ENCODE measurements around the gene INSYN2A.

INSYN2A gene

DNA sequence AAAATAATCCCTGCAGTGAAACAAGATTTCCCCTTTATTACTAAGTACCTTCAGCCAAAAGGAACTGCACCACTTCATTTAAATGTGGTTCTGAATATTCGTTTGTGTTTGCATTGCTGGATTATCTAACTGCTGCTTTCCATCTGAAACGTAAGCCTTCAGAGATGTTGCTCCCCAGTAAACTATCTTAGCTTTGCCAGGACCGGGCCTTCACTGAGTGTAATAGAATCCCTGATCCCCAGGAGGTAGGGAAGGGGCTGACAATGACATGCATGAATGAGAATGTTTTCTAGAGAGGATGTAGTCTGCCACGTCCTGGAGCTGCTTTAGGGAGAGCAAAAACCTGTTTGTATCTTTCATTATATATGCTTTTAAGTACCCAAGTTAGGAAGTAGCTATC, 19.5 kb upstream of the INSYN2A start:
- H3K4me3 ChIP-seq (ENCODE audit: low read depth, low read length): no peak overlapping the region
- no peak for DNase-seq (ENCODE audit: low read depth)
- TF ChIP-seq, protein P1, sequence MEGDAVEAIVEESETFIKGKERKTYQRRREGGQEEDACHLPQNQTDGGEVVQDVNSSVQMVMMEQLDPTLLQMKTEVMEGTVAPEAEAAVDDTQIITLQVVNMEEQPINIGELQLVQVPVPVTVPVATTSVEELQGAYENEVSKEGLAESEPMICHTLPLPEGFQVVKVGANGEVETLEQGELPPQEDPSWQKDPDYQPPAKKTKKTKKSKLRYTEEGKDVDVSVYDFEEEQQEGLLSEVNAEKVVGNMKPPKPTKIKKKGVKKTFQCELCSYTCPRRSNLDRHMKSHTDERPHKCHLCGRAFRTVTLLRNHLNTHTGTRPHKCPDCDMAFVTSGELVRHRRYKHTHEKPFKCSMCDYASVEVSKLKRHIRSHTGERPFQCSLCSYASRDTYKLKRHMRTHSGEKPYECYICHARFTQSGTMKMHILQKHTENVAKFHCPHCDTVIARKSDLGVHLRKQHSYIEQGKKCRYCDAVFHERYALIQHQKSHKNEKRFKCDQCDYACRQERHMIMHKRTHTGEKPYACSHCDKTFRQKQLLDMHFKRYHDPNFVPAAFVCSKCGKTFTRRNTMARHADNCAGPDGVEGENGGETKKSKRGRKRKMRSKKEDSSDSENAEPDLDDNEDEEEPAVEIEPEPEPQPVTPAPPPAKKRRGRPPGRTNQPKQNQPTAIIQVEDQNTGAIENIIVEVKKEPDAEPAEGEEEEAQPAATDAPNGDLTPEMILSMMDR (IDR thresholded peaks at IDR 0.05; ENCODE audit: low read depth, low read length, missing control alignments): no peak

DNA sequence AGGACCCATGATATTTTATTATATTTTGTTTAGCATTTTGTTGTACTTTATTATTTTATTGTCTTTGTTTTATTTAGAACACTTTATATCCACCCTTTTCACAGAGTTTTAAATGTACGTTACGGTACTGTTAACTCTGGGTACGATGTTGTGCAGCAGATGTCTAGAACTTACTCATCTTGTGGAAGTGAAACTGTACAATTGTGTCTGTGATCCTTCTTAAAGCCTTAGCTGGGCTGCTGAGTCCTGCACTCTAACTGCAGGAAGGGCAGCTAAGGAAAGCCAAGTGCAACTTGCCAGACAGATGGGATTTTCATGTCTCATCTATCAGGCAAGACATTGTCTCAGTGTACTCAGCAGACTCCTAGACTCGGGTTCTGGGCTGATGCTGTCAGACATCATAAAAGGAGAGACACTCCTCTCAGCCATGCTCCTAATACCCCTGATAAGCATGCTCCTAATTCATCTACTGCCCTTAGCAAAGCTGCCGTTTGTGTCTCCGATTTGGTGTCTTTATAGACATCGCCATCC, 14.6 kb upstream of the INSYN2A start:
- no peak overlapping the region for H3K4me3 ChIP-seq (ENCODE audit: low read depth, low read length)
- TF ChIP-seq, protein P1 (IDR thresholded peaks at IDR 0.05; ENCODE audit: low read depth, low read length, missing control alignments): no peak
- DNase-seq (ENCODE audit: low read depth): no peak

DNA sequence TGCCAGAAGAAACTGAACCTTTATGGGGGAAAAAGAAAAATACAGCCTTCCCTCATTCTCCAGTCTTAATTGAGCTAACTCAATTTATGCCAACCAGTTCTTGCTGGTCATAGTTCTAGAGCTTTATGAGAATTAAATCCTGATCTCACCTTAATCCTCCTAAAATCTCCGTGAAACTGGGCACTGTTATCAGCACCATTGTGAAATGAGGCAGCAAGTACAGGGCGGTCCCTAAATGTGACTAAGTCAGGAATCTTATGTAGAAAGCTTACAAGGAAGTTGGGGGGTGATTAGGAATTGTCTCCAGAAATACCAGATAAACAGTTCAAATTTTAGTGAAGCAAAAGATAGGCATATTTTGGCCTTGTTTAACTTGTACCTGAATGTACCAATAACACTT, 10.7 kb upstream of the INSYN2A start:
- TF ChIP-seq, protein P1 (IDR thresholded peaks at IDR 0.05; ENCODE audit: low read depth, low read length, missing control alignments): no peak
- DNase-seq (ENCODE audit: low read depth): no peak

DNA sequence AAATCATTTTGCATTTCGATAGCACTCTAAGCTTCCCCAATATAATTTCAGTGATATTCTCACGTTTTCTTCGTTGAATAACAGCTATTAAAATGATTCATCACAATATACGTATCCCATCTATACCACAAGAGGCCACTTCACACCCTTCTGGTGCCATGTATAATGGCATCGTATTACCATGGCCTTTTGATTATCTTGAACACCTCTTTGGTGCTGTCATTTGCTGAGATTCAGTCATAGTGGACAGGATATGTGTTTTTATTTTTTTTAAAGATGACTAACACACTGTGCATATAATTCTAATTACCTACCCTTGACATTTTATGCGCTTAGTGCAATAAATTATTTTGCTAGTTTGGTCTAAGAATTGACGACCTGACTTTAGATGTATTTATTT, 6.7 kb upstream of the INSYN2A start:
- TF ChIP-seq, protein P1 (IDR thresholded peaks at IDR 0.05; ENCODE audit: low read depth, low read length, missing control alignments): no peak
- no peak overlapping the region for H3K4me3 ChIP-seq (ENCODE audit: low read depth, low read length)
- no peak for DNase-seq (ENCODE audit: low read depth)

More for the DNA sequence above, 10.7 kb upstream of the INSYN2A start:
- no peak overlapping the region for H3K4me3 ChIP-seq (ENCODE audit: low read depth, low read length)

DNA sequence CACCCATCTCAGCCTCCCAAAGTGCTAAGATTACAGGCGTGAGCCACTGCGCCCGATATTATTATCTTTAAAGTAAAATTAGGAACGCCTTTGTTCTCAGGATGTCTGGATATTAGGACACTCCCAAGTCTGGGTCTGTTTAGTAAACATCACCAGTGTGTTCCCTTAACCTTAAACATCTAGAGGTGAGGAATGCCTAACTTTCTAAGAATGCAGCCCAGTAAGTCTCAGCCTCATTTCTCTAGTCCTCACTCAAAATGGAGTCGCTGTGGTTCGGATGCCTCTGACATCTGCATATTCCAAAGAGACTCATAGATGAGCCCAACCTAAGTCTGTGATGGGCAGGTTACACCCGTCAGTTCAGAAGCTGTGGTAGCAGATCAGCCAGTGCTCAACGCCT, 4.3 kb upstream of the INSYN2A start:
- no peak for DNase-seq (ENCODE audit: low read depth)
- TF ChIP-seq, protein P1 (IDR thresholded peaks at IDR 0.05; ENCODE audit: low read depth, low read length, missing control alignments): no peak

DNA sequence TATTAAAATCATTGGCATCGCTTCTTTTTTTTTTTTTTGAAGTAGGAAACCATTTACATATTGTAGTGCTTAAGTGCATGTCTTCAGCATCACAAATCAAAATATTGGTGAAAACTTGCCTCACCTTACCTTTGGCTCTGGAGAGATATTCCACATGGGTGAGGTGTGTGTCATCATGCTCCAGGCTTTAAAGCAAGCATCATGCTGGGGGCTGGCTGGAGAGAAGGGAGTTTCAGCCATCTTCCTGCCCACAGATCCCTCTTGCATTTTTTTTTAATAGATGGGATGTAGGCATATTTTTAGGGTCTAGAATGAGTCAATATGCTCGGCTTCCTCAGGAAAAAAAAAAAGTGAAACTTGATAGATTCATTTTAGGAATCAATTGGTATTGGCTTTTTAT, 2.3 kb upstream of the INSYN2A start:
- no peak overlapping the region for H3K4me3 ChIP-seq (ENCODE audit: low read depth, low read length)
- TF ChIP-seq, protein P1 (IDR thresholded peaks at IDR 0.05; ENCODE audit: low read depth, low read length, missing control alignments): no peak
- DNase-seq (ENCODE audit: low read depth): no peak

More for the DNA sequence above, 4.3 kb upstream of the INSYN2A start:
- no peak overlapping the region for H3K4me3 ChIP-seq (ENCODE audit: low read depth, low read length)

DNA sequence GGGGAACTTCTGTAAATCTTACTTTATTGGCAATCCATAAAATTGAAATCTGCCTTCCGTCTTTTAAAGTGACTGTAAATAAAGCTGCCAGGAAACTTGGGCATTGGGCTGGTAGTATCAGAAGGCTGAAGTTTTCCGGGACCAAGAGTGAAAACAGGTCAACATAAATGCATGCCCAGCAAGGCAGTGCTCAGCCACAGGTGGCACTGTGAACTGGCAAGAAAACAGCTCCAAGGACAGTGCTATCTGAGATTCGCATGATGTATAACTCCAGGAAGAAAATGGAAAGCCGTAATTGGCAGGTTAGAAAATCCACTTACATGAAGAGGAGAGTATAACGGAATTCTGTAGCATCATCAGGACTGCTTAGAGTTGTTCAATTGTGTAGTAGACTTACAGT, 1.9 kb upstream of the INSYN2A start:
- H3K4me3 ChIP-seq (ENCODE audit: low read depth, low read length): no peak overlapping the region
- DNase-seq (ENCODE audit: low read depth): no peak
- TF ChIP-seq, protein P1 (IDR thresholded peaks at IDR 0.05; ENCODE audit: low read depth, low read length, missing control alignments): no peak
